NK-92 (cell line): ENCODE data around the gene AWAT2.
"Not testable (repeated sequence)": the region's sequence is repeated elsewhere in the genome, so short reads cannot be mapped to it uniquely, and the experiment has no call there.

Source experiments
- DNase-seq: peaks from one replicate; lab custom pipeline; 2025; ENCODE audit not compliant: unreplicated experiment; lab: John Stamatoyannopoulos, UW

Gene AWAT2

DNA sequence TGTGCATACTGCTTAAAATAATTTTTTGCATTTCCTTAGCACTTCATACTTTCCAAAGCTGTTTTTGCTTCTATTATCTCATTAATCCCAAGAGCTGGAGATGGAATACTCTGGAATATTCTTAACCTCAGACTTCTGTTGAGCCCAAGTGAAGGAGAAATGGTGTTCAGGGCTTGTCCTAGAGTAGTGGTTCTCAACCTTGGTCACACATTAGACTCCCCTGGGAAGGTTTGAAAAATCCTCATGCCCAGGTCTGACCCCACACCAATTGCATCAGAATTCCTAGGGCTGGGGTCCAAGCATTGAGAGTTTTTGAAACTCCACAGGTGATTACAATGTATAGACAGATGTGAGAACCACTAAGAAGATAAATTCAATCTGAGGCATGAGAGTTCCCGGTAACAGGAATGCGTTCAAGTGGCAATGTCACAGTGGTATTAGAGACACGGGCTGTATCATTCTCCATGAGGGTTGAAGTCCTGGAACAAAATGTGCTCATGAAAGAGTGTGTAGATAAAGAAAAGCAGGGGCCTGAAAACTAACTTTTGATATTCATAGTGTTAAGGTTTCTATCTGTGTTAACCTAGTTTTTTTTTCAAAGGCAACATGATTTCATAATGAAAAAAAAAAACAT, 47.9 kb downstream of the AWAT2 start:
- no peak for DNase-seq

DNA sequence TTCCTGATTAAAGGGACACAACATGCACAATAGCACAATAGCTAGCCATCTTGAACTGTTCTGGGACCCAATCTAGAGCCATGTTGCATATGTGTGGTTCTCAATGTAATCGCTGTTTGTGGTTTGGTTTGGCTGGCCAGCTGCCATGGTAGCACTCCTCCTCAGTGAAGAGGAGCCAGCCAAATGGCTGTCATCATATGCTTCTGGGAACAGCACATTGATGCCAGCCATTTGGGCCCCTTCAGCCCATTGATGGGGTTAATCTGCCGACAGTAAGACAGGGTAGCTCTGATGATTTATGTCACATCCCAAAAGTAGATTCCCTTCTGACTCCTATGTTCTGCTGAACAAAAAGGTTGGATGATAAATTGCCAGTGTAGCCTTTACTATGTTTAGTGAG, 48.5 kb downstream of the AWAT2 start:
- no peak for DNase-seq

DNA sequence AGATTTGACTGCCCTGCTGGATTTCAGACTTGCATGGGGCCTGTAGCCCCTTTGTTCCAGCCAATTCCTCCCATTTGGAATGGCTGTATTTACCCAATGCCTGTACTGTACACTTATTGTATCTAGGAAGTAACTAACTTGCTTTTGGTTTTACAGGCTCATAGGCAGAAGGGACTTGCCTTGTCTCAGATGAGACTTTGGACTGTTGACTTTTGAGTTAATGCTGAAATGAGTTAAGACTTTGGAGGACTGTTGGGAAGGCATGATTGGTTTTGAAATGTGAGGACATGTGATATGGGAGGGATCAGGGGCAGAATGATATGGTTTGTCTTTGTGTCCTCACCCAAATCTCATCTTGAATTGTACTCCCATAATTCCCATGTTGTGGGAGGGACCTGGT, 51.4 kb downstream of the AWAT2 start:
- DNase-seq: not testable (repeated sequence)

DNA sequence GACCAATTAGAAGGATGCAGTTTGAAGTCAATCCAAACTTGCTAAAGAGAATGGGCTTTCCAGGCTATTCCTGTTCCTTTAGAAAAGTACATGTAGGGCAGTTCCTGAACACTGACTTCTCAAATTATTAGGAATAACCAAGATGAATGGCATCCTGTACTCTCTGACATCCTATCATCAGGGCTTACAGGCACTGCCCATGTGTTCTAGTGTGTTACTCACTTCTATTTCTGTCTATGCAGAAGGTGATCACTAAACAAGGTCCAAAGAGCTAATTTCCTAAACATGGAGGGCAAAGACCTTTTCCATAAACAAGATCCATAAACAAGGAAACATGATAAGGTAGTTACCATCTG, 53.6 kb downstream of the AWAT2 start:
- DNase-seq: no peak

DNA sequence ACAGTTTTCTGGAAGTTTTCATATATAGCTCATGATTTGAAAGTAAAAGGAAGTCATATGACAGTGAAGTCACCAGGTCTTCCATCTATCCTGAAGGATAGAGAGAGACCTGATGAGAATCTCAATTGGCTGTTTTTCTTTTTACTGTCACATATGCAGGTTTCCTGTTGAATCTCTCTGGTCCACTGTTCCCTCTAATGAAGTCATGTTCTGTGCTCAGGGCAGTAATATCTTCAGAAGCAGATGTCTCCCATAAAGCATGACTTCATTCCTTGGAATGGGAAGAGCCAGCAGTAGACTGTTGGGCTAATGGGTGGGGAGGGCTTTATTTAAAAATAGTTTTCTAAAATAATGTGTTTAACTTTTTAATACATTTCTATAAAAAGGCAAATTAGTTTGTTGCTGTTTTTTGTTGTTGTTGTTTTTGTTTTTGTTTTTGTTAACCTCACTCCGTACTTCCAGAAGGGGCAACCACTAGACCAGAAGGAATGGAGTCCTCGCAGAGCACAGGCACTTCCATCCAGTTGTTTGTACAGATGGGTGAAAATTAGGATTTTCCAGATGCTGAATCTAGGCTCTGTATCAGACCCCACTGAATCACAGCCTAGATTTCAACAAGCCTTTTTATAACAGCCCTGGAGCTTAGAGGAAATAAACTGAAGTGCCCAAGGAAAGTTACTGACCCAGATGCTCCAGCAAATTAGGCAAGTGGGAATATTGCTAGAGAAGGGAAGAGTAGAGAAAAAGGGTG, 54.2 kb downstream of the AWAT2 start:
- DNase-seq: no peak

DNA sequence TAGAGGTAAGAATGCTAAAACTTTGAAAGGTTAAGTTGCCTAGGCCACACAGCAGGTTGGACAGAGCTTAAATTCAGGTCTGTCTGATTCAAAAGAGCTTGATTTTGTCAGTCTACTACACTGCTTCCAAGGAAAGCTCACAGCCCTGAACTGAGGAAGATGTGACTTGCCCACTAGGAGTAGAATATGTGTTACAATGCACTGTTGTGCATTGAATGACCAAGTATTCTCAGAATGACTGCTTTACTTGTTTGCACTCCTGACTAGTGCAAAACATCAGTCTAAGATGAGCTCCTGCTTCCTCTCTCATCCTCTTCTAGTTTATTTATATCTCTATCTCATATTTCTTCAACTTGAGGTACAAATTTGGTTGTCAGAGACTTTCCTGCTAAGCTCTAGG, 56.2 kb downstream of the AWAT2 start:
- no peak for DNase-seq

DNA sequence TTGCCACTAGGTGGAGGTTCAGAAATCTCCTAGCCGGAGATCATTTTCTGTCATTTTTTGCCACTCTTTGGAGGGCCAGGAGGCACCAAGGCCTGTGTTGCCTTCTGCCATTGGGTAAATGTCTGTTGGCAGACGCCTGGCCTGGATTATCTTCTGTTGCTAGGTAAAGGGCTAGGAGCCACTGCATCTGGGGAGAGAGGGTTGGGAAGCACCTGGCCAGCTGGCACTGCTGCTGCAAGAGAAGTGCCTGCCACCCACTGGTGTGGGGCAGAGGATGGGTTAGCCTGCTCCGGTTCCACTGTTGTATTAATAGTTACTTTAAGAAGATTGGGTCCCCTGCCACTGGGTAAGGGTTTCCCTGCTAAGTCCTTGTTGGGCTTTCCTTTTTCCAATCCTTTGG, 58.1 kb downstream of the AWAT2 start:
- no peak for DNase-seq
